HEK293T (cell line): ENCODE data around the gene TMEM87B.
"Not testable (repeated sequence)": the region's sequence is repeated elsewhere in the genome, so short reads cannot be mapped to it uniquely, and the experiment has no call there.

Experiments
- CTCF ChIA-PET: fragments of 350-600 bp; formaldehyde crosslinking; extraction: SDS; loops from one replicate; lab custom pipeline; 2021; ENCODE audit warnings: antibody characterized with exemption, inconsistent platforms; lab: Yijun Ruan, JAX
- POLR2A ChIA-PET: fragments of 350-600 bp; formaldehyde crosslinking; extraction: SDS; loops from one replicate; lab custom pipeline; 2020; ENCODE audit warnings: antibody characterized with exemption, inconsistent platforms; lab: Yijun Ruan, JAX
- DNase-seq: peaks from one replicate; pipeline ENCODE4 v3.0.0; 2012; ENCODE audit warnings: mixed read lengths; ENCODE audit errors: extremely low spot score
- ARNT ChIP-seq: fragments of 450-650 bp; IDR thresholded peaks from 2 replicates; pipeline ENCODE4 v1.6.1; 2017; ENCODE audit warnings: mild to moderate bottlenecking
- BHLHE40 ChIP-seq: fragments of 450-650 bp; IDR thresholded peaks from 2 replicates; pipeline ENCODE4 v1.6.1; 2016; ENCODE audit warnings: mild to moderate bottlenecking, moderate library complexity, borderline replicate concordance
- CTBP1 ChIP-seq: fragments of 450-650 bp; IDR thresholded peaks from 2 replicates; pipeline ENCODE4 v1.6.1; 2016; ENCODE audit warnings: borderline replicate concordance
- ELF4 ChIP-seq: fragments of 450-650 bp; IDR thresholded peaks from 2 replicates; pipeline ENCODE4 v1.6.1; 2017; ENCODE audit warnings: antibody characterized with exemption
- FOXA1 ChIP-seq: fragments of 450-650 bp; IDR thresholded peaks from 2 replicates; pipeline ENCODE4 v1.6.1; 2016; ENCODE audit warnings: mild to moderate bottlenecking
- FOXK2 ChIP-seq: fragments of 450-650 bp; IDR thresholded peaks from 2 replicates; pipeline ENCODE4 v1.6.1; 2016; ENCODE audit warnings: mild to moderate bottlenecking
- FOXM1 ChIP-seq: fragments of 450-650 bp; IDR thresholded peaks from 2 replicates; pipeline ENCODE4 v1.6.1; 2017; ENCODE audit warnings: mild to moderate bottlenecking, borderline replicate concordance
- HDGF ChIP-seq: fragments of 450-650 bp; IDR thresholded peaks from 2 replicates; pipeline ENCODE4 v1.6.1; 2017; ENCODE audit warnings: antibody characterized with exemption, borderline replicate concordance
- L3MBTL2 ChIP-seq: fragments of 450-650 bp; conservative IDR thresholded peaks from 2 replicates; pipeline ENCODE4 v1.6.1; 2016; ENCODE audit warnings: mild to moderate bottlenecking
- LEF1 ChIP-seq: fragments of 450-650 bp; IDR thresholded peaks from 2 replicates; pipeline ENCODE4 v1.6.1; 2017; ENCODE audit warnings: mild to moderate bottlenecking, borderline replicate concordance
- NFRKB ChIP-seq: fragments of 450-650 bp; IDR thresholded peaks from 2 replicates; pipeline ENCODE4 v1.6.1; 2016; ENCODE audit warnings: mild to moderate bottlenecking, moderate library complexity
- SP1 ChIP-seq: fragments of 450-650 bp; IDR thresholded peaks from 2 replicates; pipeline ENCODE4 v1.6.1; 2017
- SUZ12 ChIP-seq: fragments of 450-650 bp; IDR thresholded peaks from 2 replicates; pipeline ENCODE4 v1.6.1; 2016; ENCODE audit warnings: mild to moderate bottlenecking
- TARDBP ChIP-seq: fragments of 450-650 bp; IDR thresholded peaks from 2 replicates; pipeline ENCODE4 v1.6.1; 2016
- ZNF384 ChIP-seq: fragments of 450-650 bp; IDR thresholded peaks from 2 replicates; pipeline ENCODE4 v1.6.1; 2016
- TF ChIP-seq, protein P1 (sequence below): fragments of 450-650 bp; IDR thresholded peaks from 2 replicates; pipeline ENCODE4 v1.6.1; 2016

The TMEM87B gene

DNA sequence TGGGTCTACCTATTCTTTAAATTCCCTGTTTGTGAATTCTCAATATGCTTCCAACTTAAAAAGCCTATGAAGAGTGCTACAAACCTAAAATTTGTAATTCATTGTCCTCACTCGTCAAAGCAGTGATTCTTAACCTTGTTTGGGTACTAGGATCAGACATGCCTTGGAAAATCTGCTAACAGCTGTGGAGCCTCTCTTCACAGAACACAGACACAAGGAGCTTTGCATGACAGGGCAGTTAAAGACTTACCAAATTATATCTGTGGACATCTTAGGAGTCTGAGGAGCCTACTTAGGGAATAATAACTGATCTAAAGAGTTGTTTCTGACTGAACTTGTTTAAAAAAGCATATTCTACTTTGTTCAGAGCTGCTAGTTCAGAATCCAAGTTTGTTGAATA is 38.1 kb downstream of the TMEM87B start:
- no peak for DNase-seq
- TF ChIP-seq, protein P1, sequence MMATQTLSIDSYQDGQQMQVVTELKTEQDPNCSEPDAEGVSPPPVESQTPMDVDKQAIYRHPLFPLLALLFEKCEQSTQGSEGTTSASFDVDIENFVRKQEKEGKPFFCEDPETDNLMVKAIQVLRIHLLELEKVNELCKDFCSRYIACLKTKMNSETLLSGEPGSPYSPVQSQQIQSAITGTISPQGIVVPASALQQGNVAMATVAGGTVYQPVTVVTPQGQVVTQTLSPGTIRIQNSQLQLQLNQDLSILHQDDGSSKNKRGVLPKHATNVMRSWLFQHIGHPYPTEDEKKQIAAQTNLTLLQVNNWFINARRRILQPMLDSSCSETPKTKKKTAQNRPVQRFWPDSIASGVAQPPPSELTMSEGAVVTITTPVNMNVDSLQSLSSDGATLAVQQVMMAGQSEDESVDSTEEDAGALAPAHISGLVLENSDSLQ: no peak
- TF ChIP-seq CTBP1 (no peak), LEF1 (no peak), HDGF (no peak), L3MBTL2 (no peak)
- ChIA-PET CTCF (interaction anchor here (1.0 kb wide), 1 partner anchor 388 kb away, joined by 3 read pairs; no protein-coding TSS in a partner anchor), POLR2A (interaction anchor here (1.1 kb wide), 1 partner anchor 9 kb away, joined by 3 read pairs; no protein-coding TSS in a partner anchor)

DNA sequence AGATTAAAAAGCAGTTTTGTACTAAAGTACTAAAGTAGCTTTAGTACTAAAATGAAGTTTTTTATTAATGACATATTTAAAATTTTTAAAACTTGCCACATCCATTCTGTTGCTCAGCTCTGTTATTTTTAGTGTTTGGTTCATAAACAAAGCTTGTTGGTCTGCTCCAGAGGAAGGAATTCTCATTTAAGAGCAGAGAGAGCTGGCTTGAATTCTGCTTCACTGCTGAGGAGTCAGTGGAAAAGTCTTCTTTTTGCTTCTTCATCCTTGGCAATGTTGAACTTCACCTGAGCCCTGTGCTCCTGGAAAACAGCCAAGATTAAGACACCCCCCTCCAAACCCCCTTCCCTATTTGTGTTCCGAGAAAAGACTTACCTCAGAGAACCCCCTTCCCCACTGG is 40.6 kb downstream of the TMEM87B start:
- ChIA-PET POLR2A (no interaction called here), CTCF (no interaction called here)
- DNase-seq: no peak
- no peak for TF ChIP-seq ZNF384
- TF ChIP-seq FOXK2: no peak

GRCh38 chr2:112096098-112096497 is 41.0 kb downstream of the TMEM87B start:
- ChIA-PET CTCF (no interaction called here), POLR2A (no interaction called here)
- no peak for TF ChIP-seq FOXK2
- no peak for TF ChIP-seq ELF4
- TF ChIP-seq CTBP1: no peak
- no peak for TF ChIP-seq HDGF
- TF ChIP-seq FOXM1: no peak
- no peak for DNase-seq

DNA sequence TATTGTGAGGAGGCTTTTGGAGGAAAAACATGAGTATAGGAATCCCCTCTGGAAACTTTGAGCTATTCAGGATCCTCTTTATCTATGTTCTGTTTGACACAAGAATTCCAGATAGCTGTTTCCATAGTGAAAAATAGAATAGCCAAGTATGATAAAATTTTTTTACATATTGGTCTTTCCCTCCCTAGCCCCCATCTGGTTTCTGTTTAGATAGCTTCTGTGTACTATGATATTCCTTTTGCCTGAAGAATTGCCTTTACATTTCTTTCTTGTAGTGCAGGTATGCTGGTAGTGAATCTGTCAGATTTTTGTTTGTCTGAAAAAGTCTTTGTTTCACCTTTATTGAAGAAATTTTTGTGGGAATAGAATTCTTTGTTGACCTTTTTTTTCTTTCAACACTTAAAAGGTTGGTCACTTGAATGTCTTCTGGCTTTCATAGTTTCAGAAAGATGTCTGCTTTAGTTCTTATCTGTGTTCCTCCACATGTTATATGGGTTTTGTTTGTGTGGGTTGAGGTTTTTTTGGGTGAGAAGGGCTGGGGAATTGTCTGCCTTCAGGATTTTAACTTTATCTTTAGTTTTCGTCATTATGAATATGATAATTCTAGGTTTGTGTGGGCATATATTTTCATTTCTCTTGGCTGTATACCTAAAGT is 53.2 kb downstream of the TMEM87B start:
- CTCF ChIA-PET: no interaction called here
- TF ChIP-seq SUZ12 (no peak), FOXA1 (no peak), SP1 (no peak), BHLHE40 (no peak), CTBP1 (no peak), TARDBP (no peak), ARNT (no peak), HDGF (no peak), L3MBTL2 (no peak), ZNF384 (no peak), NFRKB (no peak), FOXM1 (no peak), FOXK2 (no peak)
- TF ChIP-seq, protein P1: no peak
- POLR2A ChIA-PET: no interaction called here
- DNase-seq: no peak

GRCh38 chr2:112109278-112109677 is 54.2 kb downstream of the TMEM87B start:
- POLR2A ChIA-PET: no interaction called here

DNA sequence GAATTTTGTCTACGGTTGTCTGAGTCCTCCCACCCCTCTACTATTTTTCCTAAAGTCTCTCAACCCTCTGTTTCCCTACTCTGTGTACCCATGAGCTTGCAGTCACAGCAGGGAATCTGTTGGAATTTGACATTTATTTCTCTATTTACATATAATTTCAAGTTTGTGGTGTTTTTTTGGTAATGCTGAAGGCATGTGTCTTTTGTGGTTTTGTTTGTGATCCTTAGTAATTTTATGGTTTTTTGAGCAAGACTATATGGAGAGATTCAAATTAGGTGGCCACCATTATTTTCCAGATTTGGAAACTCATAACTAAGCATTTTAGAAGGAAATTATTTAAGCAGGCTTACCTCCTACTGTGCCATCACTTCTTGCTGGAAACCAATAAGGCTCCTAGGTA is 55.9 kb downstream of the TMEM87B start:
- no peak for DNase-seq
- ChIA-PET CTCF (no interaction called here), POLR2A (no interaction called here)
- TF ChIP-seq ARNT (no peak), ELF4 (no peak), CTBP1 (no peak), ZNF384 (no peak), HDGF (no peak), FOXK2 (no peak), FOXM1 (no peak), FOXA1 (no peak), SP1 (no peak), LEF1 (no peak), SUZ12 (no peak), NFRKB (no peak), TARDBP (no peak), L3MBTL2 (no peak), BHLHE40 (no peak)
- TF ChIP-seq, protein P1: no peak

More at GRCh38 chr2:112109278-112109677, 54.2 kb downstream of the TMEM87B start:
- DNase-seq: no peak
- CTCF ChIA-PET: interaction anchor here (0.9 kb wide), 1 partner anchor 13 kb away, joined by 3 read pairs; no protein-coding TSS in a partner anchor
- no peak for TF ChIP-seq ZNF384
- no peak for TF ChIP-seq FOXM1
- TF ChIP-seq LEF1: no peak
- no peak for TF ChIP-seq NFRKB
- TF ChIP-seq, protein P1: no peak
- no peak for TF ChIP-seq BHLHE40
- TF ChIP-seq SUZ12: no peak
- TF ChIP-seq ELF4: no peak
- TF ChIP-seq ARNT: no peak
- TF ChIP-seq HDGF: no peak
- TF ChIP-seq TARDBP: no peak
- TF ChIP-seq FOXK2: no peak
- TF ChIP-seq CTBP1: no peak
- TF ChIP-seq SP1: no peak
- TF ChIP-seq FOXA1: no peak

DNA sequence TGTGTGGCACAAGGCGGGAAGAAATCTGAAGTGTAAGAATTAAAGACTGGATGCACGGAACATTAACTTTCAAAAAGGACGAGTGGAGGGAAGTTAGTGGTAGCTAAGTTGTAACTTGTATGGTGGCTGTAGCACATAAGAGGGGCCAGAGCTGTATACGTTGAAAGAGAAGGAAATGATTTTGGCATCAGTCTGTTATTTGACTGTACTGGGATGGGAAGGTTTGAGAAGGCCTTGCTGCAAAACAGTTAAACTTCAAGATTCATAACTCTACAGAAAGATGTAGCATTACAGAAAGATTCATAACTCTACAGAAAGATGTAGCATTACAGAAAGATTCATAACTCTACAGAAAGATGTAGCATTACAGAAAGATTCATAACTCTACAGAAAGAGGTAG is 58.3 kb downstream of the TMEM87B start:
- POLR2A ChIA-PET, DNase-seq, CTCF ChIA-PET: not testable (repeated sequence)
